ENCODE data around the gene BABAM2.
A peak's percentile ranks its signal among the peaks of the same experiment; 100 is the strongest.

Gene BABAM2

DNA sequence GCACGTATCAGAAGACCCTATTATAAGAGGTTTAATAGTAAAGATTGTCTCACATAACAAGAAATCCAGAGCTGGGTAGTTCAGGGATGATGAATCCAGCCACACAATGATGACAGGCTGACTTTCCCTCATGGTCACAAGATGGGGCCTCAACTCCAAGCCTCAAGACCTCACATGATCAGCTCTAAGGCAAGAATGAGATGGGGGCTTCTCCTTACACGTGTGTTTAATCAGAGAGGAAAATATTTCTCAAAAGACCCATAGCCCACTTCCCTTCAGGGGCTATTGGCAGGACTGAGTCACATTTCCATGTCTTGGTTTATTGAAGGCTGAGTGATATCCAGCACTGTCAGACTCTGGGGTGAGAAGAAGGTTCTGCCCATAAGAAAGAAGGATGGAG is 402.0 kb downstream of the BABAM2 start:
- TF ChIP-seq CTCF (IDR thresholded peaks at IDR 0.05; ENCODE audit: low read depth, low read length) = no peak
- H3K4me3 ChIP-seq (replicated peaks in 1 of 2; ENCODE audit: low read depth in 2 of 2, low read length in 2 of 2) = no peak overlapping the region
- peak in 1 of 2 donors; percentile 29 for DNase-seq (ENCODE audit: low read depth in 2 of 2)

GRCh38 chr2:28293416-28293815 is 402.9 kb downstream of the BABAM2 start:
- no peak overlapping the region for H3K4me3 ChIP-seq (replicated peaks in 1 of 2; ENCODE audit: low read depth in 2 of 2, low read length in 2 of 2)
- DNase-seq (ENCODE audit: low read depth in 2 of 2) = no peak
- TF ChIP-seq CTCF (IDR thresholded peaks at IDR 0.05; ENCODE audit: low read depth, low read length) = no peak

- no peak overlapping the region for H3K4me3 ChIP-seq (replicated peaks in 1 of 2; ENCODE audit: low read depth in 2 of 2, low read length in 2 of 2)
- no peak for DNase-seq (ENCODE audit: low read depth in 2 of 2)
- no peak for TF ChIP-seq CTCF (IDR thresholded peaks at IDR 0.05; ENCODE audit: low read depth, low read length)
These were observed 403.9 kb downstream of the BABAM2 start for GRCh38 chr2:28294451-28294850.

DNA sequence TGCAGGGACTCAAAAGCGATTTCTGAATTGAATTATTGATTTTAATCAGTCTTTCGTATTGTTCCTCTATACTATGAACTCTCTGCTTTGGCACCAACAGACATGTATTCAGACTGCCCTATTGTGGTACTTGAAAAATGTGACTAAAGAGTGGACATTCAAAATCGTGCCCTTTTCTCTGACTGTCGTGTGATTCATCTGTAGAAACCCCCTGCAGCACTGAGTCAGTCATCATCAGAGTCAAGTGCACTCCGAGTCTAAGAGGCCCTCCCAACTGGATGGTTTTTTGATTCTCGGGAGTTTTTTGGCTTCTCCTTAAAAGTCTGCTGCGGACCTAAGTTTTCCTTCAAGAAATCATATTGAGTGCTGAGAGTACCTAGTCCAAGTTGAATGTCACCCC is 405.7 kb downstream of the BABAM2 start:
- H3K4me3 ChIP-seq (replicated peaks in 1 of 2; ENCODE audit: low read depth in 2 of 2, low read length in 2 of 2) = no peak overlapping the region
- no peak for TF ChIP-seq CTCF (IDR thresholded peaks at IDR 0.05; ENCODE audit: low read depth, low read length)
- peak in 1 of 2 donors; percentile 83 for DNase-seq (ENCODE audit: low read depth in 2 of 2)

GRCh38 chr2:28296904-28297303 is 406.4 kb downstream of the BABAM2 start:
- TF ChIP-seq CTCF (IDR thresholded peaks at IDR 0.05; ENCODE audit: low read depth, low read length) = no peak
- H3K4me3 ChIP-seq (replicated peaks in 1 of 2; ENCODE audit: low read depth in 2 of 2, low read length in 2 of 2) = no peak overlapping the region
- DNase-seq (ENCODE audit: low read depth in 2 of 2) = peak; percentile 27 to 56

GRCh38 chr2:28297531-28297930 is 407.0 kb downstream of the BABAM2 start:
- no peak for TF ChIP-seq CTCF (IDR thresholded peaks at IDR 0.05; ENCODE audit: low read depth, low read length)
- H3K4me3 ChIP-seq (replicated peaks in 1 of 2; ENCODE audit: low read depth in 2 of 2, low read length in 2 of 2) = no peak overlapping the region
- no peak for DNase-seq (ENCODE audit: low read depth in 2 of 2)

DNA sequence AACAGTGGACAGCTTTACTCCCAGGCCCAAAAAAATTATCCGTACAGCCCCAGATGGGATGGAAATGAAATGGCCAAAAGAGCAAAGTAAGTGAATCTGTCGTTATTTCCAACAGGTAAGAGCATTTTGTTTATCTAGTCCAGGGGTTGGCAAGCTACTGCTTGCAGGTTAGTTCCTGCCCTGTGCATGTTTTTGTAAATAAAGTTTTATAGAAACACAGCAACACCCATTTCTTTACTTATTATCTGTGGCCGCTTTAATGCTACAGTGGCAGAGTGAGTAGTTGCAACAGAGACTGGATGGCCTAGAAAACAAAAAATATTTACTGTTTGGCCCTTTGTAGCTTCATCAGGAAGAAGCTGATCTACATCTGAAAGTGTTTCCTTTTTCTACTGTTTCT is 407.9 kb downstream of the BABAM2 start:
- DNase-seq (ENCODE audit: low read depth in 2 of 2) = no peak
- TF ChIP-seq CTCF (IDR thresholded peaks at IDR 0.05; ENCODE audit: low read depth, low read length) = no peak
- H3K4me3 ChIP-seq (replicated peaks in 1 of 2; ENCODE audit: low read depth in 2 of 2, low read length in 2 of 2) = no peak overlapping the region

Measured in cardiac fibroblast (primary cell).